Activated CD4-positive, alpha-beta T cell treated with anti-CD3 and anti-CD28 coated beads, Interleukin-2, amount 10 ng/mL, durations not matched to agents 7 days and 5 days (primary cell): ENCODE data around the gene GLB1L. TPM values are rescaled to one million over a fixed set of nuclear protein-coding genes. Genes with fewer than 3 reads are reported as not detected.

Source experiments
- CTCF ChIA-PET: fragments of 350-600 bp; sonication (Branson Sonifier 250); formaldehyde crosslinking; loops from one replicate; lab custom pipeline; 2021; ENCODE audit warnings: antibody characterized with exemption; lab: Charles Lee
- POLR2A ChIA-PET: fragments of 350-600 bp; sonication (Branson Sonifier 250); formaldehyde crosslinking; loops from one replicate; lab custom pipeline; 2021; ENCODE audit warnings: antibody characterized with exemption; lab: Charles Lee
- DNase-seq: peaks from one replicate; pipeline ENCODE4 v3.0.0-alpha.2; 2020
- H3K27ac Mint-ChIP-seq: one replicate; pipeline ENCODE4 v1.8.0; 2021; ENCODE audit warnings: mild to moderate bottlenecking, moderate library complexity, mixed read lengths
- H3K27me3 Mint-ChIP-seq: one replicate; pipeline ENCODE4 v1.8.0; 2021; ENCODE audit warnings: mixed read lengths
- H3K36me3 Mint-ChIP-seq: one replicate; pipeline ENCODE4 v1.8.0; 2021; ENCODE audit warnings: low read depth, mixed read lengths
- H3K4me1 Mint-ChIP-seq: one replicate; pipeline ENCODE4 v1.8.0; 2021; ENCODE audit warnings: mixed read lengths
- H3K4me3 Mint-ChIP-seq: one replicate; pipeline ENCODE4 v1.8.0; 2021; ENCODE audit warnings: mild to moderate bottlenecking, moderate library complexity, mixed read lengths
- H3K9me3 Mint-ChIP-seq: one replicate; pipeline ENCODE4 v1.8.0; 2021; ENCODE audit warnings: mixed read lengths
- microRNA-seq: library from miRNA; unstranded; fragments of <30 nt; microRNA quantifications from one replicate; pipeline ENCODE4 v1.2.0, GENCODE V29; 2021; ENCODE audit warnings: borderline microRNAs expressed, borderline replicate concordance
- total RNA-seq, 2 experiments: library from RNA; stranded (reverse); gene quantifications; one replicate each; pipeline ENCODE4 v1.2.3, GENCODE V29; 2021

The GLB1L gene
- total RNA-seq, 2 experiments from 2014 or later: 3.3 to 3.4 TPM

DNA sequence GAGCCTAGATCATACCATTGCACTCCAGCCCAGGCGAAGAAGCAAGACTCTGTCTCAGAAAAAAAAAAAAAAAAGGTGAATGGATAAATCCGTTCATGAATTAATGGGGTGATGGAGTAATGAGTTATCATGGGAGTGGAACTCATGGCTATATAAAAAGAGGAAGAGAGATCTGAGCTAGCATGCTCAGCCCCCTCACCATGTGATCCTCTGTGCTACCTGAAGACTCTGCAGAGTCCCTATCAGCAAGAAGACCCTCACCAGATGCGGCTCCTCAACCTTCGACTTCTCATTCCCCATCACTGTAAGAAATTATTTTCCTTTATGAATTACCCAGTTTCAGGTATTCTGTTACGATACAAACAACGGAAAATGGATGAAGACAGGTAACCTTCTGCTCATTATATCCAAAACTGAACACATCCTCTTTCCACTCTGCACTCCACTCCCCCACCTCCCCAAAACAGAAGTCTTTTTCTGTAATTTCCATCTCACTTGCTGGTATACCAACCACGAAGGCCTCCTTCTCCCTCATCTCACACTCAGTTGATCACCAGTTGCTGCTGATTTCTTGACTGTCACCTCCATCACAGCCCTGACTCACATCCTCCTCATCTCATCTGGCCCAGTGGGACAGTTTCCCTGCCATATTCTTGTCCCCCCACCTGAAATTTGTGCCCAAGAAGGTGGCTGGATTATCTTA is 58.3 kb downstream of the GLB1L start:
- peaks cover 37% of the 10 kb centered on the region for H3K36me3 Mint-ChIP-seq
- DNase-seq: no peak
- no peak overlapping the region for H3K4me3 Mint-ChIP-seq
- H3K9me3 Mint-ChIP-seq: no peaks in the 10 kb centered on the region
- no peak overlapping the region for H3K27ac Mint-ChIP-seq
- peaks cover 30% of the 10 kb centered on the region for H3K4me1 Mint-ChIP-seq
- H3K27me3 Mint-ChIP-seq: no peaks in the 10 kb centered on the region
- POLR2A ChIA-PET: no interaction called here
- CTCF ChIA-PET: no interaction called here

Small RNA genes lying within 50 kb of the gene (microRNA-seq; reads per million reads assigned to microRNA genes)
- not detected for gene MIR153-1

Other genes with a start within 250 kb of the GLB1L start
- not detected for gene CFAP65, start 203.9 kb downstream of the GLB1L start, total RNA-seq
- not detected for gene IHH, start 184.5 kb downstream of the GLB1L start, total RNA-seq
- gene NHEJ1, start 84.6 kb downstream of the GLB1L start, total RNA-seq: 10 to 100 TPM; 18.1 to 20.3 TPM
- 1 to 10 TPM; 2.3 to 2.8 TPM for gene SLC23A3, start 75.4 kb downstream of the GLB1L start, total RNA-seq
- gene CNPPD1, start 68.5 kb downstream of the GLB1L start, total RNA-seq: 10 to 100 TPM; 79.6 to 79.8 TPM
- 100 to 1,000 TPM in 1 of 2 experiments, 10 to 100 TPM in 1; 95.1 to 102 TPM for gene RETREG2, start 67.2 kb downstream of the GLB1L start, total RNA-seq
- gene ZFAND2B, start 38.7 kb downstream of the GLB1L start, total RNA-seq: 10 to 100 TPM; 49.1 to 60.2 TPM
- gene ABCB6, start 26.5 kb downstream of the GLB1L start, total RNA-seq: 10 to 100 TPM; 10.0 to 10.3 TPM
- 10 to 100 TPM; 48.5 to 52.9 TPM for gene ATG9A, start 15.8 kb downstream of the GLB1L start, total RNA-seq
- 100 to 1,000 TPM in 1 of 2 experiments, 10 to 100 TPM in 1; 92.0 to 100 TPM for gene ANKZF1, start 15.6 kb downstream of the GLB1L start, total RNA-seq
- gene STK16, start within 50 bp of the GLB1L start, total RNA-seq: 10 to 100 TPM; 33.0 to 33.5 TPM
- gene TUBA4B, start 7.8 kb upstream of the GLB1L start, total RNA-seq: not detected
- gene TUBA4A, start 8.5 kb upstream of the GLB1L start, total RNA-seq: 100 to 1,000 TPM; 261 to 339 TPM
- gene DNAJB2, start 33.9 kb upstream of the GLB1L start, total RNA-seq: 10 to 100 TPM; 38.2 to 40.9 TPM
- not detected for gene PTPRN, start 64.0 kb upstream of the GLB1L start, total RNA-seq
- not detected for gene RESP18, start 87.3 kb upstream of the GLB1L start, total RNA-seq
- gene DNPEP, start 142.5 kb upstream of the GLB1L start, total RNA-seq: 10 to 100 TPM; 58.8 to 64.9 TPM
- gene DES, start 172.9 kb upstream of the GLB1L start, total RNA-seq: not detected
- gene SPEG, start 189.4 kb upstream of the GLB1L start, total RNA-seq: 1 to 10 TPM; 2.0 to 2.6 TPM